PC-3 (cell line): ENCODE measurements around the gene CEND1. TPM values are rescaled to one million over a fixed set of nuclear protein-coding genes. Genes with fewer than 3 reads are reported as not detected.

Experiments used
- ATAC-seq: fragments of 200-7000 bp; cut with Tn5 transposase; 2 replicates; pipeline ENCODE4 v1.9.1; 2020; ENCODE audit warnings: mild to moderate bottlenecking, moderate library complexity
- BruUV-seq: library from RNA; stranded (reverse); fragments of 400-500 nt; replicated peaks from 2 replicates; lab custom pipeline; 2021; lab: Mats Ljungman, UMichigan
- CTCF ChIA-PET: fragments of 300-600 bp; sonication (Branson Sonifier 250); formaldehyde crosslinking; loops from one replicate; lab custom pipeline; 2022; ENCODE audit warnings: antibody characterized with exemption; lab: Charles Lee
- POLR2A ChIA-PET: fragments of 300-600 bp; sonication (Branson Sonifier 250); formaldehyde crosslinking; loops from one replicate; lab custom pipeline; 2022; ENCODE audit warnings: antibody characterized with exemption; ENCODE audit not compliant: unreplicated experiment; lab: Charles Lee
- DNase-seq: peaks from one replicate; pipeline ENCODE4 v3.0.0-alpha.2; 2015
- H2AFZ ChIP-seq: fragments of 300-600 bp; sonication (generic); 2 replicates; pipeline ENCODE4 v1.6.0; 2016; ENCODE audit warnings: antibody characterized with exemption, low read length
- H3F3A ChIP-seq: fragments of 300-600 bp; sonication (generic); one replicate; pipeline ENCODE4 v1.6.0; 2017; ENCODE audit warnings: antibody characterized with exemption, low read length, control low read depth, mild to moderate bottlenecking; ENCODE audit not compliant: unreplicated experiment
- H3K27ac ChIP-seq: fragments of 300-600 bp; sonication (generic); 2 replicates; pipeline ENCODE4 v1.5.1; 2016; ENCODE audit warnings: mild to moderate bottlenecking, low read length
- H3K27me3 ChIP-seq: fragments of 300-600 bp; sonication (generic); 2 replicates; pipeline ENCODE4 v1.6.1; 2016; ENCODE audit warnings: low read length, mixed read lengths
- H3K36me3 ChIP-seq: fragments of 300-600 bp; sonication (generic); 2 replicates; pipeline ENCODE4 v1.6.1; 2016; ENCODE audit warnings: low read depth, mixed run types, low read length, mixed read lengths
- H3K4me1 ChIP-seq: fragments of 300-600 bp; sonication (generic); 2 replicates; pipeline ENCODE4 v1.5.1; 2016; ENCODE audit warnings: low read length; ENCODE audit not compliant: insufficient read depth
- H3K4me2 ChIP-seq: fragments of 300-600 bp; sonication (generic); 2 replicates; pipeline ENCODE4 v1.6.0; 2016; ENCODE audit warnings: low read length
- H3K4me3 ChIP-seq: fragments of 300-600 bp; sonication (generic); 2 replicates; pipeline ENCODE4 v1.5.1; 2016; ENCODE audit warnings: mild to moderate bottlenecking, low read length, mixed read lengths
- H3K79me2 ChIP-seq: fragments of 300-600 bp; sonication (generic); 2 replicates; pipeline ENCODE4 v1.6.1; 2017; ENCODE audit warnings: low read length, mixed read lengths
- H3K9ac ChIP-seq: fragments of 300-600 bp; sonication (generic); 2 replicates; pipeline ENCODE4 v1.6.0; 2016; ENCODE audit warnings: mild to moderate bottlenecking, low read length
- H3K9me2 ChIP-seq: fragments of 300-600 bp; sonication (generic); replicated peaks from 2 replicates; pipeline ENCODE4 v1.6.1; 2016; ENCODE audit warnings: mixed run types, low read length, mixed read lengths
- H3K9me3 ChIP-seq: fragments of 300-600 bp; sonication (generic); 2 replicates; pipeline ENCODE4 v1.6.1; 2016; ENCODE audit warnings: low read length, mixed read lengths
- H4K20me1 ChIP-seq: fragments of 300-600 bp; sonication (generic); 2 replicates; pipeline ENCODE4 v1.6.1; 2016; ENCODE audit warnings: low read length, mixed read lengths
- CTCF ChIP-seq: fragments of 300-600 bp; sonication (generic); conservative IDR thresholded peaks from 2 replicates; pipeline ENCODE4 v1.5.1; 2017; ENCODE audit warnings: antibody characterized with exemption, low read depth, mild to moderate bottlenecking, low read length
- EZH2 ChIP-seq: fragments of 300-600 bp; sonication (generic); IDR thresholded peaks from one replicate; pipeline ENCODE4 v1.6.1; 2017; ENCODE audit warnings: antibody characterized with exemption, mild to moderate bottlenecking, low read length; ENCODE audit not compliant: unreplicated experiment
- EZH2phosphoT487 ChIP-seq: fragments of 300-600 bp; sonication (generic); IDR thresholded peaks from 2 replicates; pipeline ENCODE4 v1.6.1; 2018; ENCODE audit warnings: mild to moderate bottlenecking, antibody characterized with exemption, low read length, borderline replicate concordance
- intact Hi-C: fragments of 100-400 bp; cut with micrococcal nuclease; formaldehyde crosslinking; loops from 2 replicates; pipeline ENCODE4 v1.9.0; 2023
- total RNA-seq: library from RNA; depleted of rRNA; stranded (reverse); fragments of >200 nt; gene quantifications from 2 replicates; pipeline ENCODE4 v1.2.3, GENCODE V29; 2014

Gene CEND1
- total RNA-seq, 1 experiment from 2014 or later = not detected

GRCh38 chr11:771617-772204, 18.2 kb downstream of the CEND1 start:
- no peaks in the 10 kb centered on the region for H3K9me2 ChIP-seq
- H3F3A ChIP-seq = no peaks in the 10 kb centered on the region
- DNase-seq = no peak
- H3K79me2 ChIP-seq = peaks cover 57% of the 10 kb centered on the region
- H3K27ac ChIP-seq = no peak overlapping the region
- no peaks in the 10 kb centered on the region for H3K9me3 ChIP-seq
- H3K4me2 ChIP-seq = no peak overlapping the region
- peaks cover 17% of the 10 kb centered on the region for H3K4me1 ChIP-seq
- CTCF ChIA-PET = no interaction called here
- no TSS peak for BruUV-seq
- H3K36me3 ChIP-seq = peaks cover 34% of the 10 kb centered on the region; the same call in 1 of the 2 replicates
- no peak for ATAC-seq
- intact Hi-C loops = no loop called here
- no peak overlapping the region for H3K4me3 ChIP-seq
- no peak overlapping the region for H2AFZ ChIP-seq
- TF ChIP-seq EZH2phosphoT487 (no peak), EZH2 (no peak), CTCF (no peak)
- peaks cover 26% of the 10 kb centered on the region for H4K20me1 ChIP-seq
- no peak overlapping the region for H3K9ac ChIP-seq
- no peaks in the 10 kb centered on the region for H3K27me3 ChIP-seq
- POLR2A ChIA-PET = no interaction called here

- no TSS peak for BruUV-seq
- peaks cover 35% of the 10 kb centered on the region; the same call in 1 of the 2 replicates for H3K36me3 ChIP-seq
- peaks cover 26% of the 10 kb centered on the region for H4K20me1 ChIP-seq
- no peaks in the 10 kb centered on the region for H3F3A ChIP-seq
- no peaks in the 10 kb centered on the region for H3K27me3 ChIP-seq
- no peak overlapping the region for H3K4me3 ChIP-seq
- DNase-seq = no peak
- no peak overlapping the region for H3K4me2 ChIP-seq
- H3K27ac ChIP-seq = no peak overlapping the region
- POLR2A ChIA-PET = no interaction called here
- no peaks in the 10 kb centered on the region for H3K9me2 ChIP-seq
- peaks cover 49% of the 10 kb centered on the region for H3K79me2 ChIP-seq
- no peaks in the 10 kb centered on the region for H3K9me3 ChIP-seq
- intact Hi-C loops = no loop called here
- no peak overlapping the region for H3K9ac ChIP-seq
- no peak for ATAC-seq
- no peak for TF ChIP-seq EZH2phosphoT487
- no peak for TF ChIP-seq CTCF
- no peak for TF ChIP-seq EZH2
- peaks cover 17% of the 10 kb centered on the region for H3K4me1 ChIP-seq
- CTCF ChIA-PET = no interaction called here
- H2AFZ ChIP-seq = no peak overlapping the region
Measured at GRCh38 chr11:770642-771616, 19.0 kb downstream of the CEND1 start.
